ENCODE measurements around the gene TIMP2.

- TF ChIP-seq RFX5 (IDR thresholded peaks at IDR 0.05), result no peak
- TF ChIP-seq CTCF (IDR thresholded peaks at IDR 0.05), result no peak
- no peak for TF ChIP-seq POLR2A (IDR thresholded peaks at IDR 0.05; ENCODE audit: low read length)
- TF ChIP-seq EP300 (IDR thresholded peaks at IDR 0.05), result no peak
- no peak for TF ChIP-seq BHLHE40 (IDR thresholded peaks at IDR 0.05; ENCODE audit: low read depth, low read length)
- TF ChIP-seq RNF2 (IDR thresholded peaks at IDR 0.05; ENCODE audit: borderline replicate concordance, low read depth), result no peak
Observed at GRCh38 chr17:78854508-78854907, 70.7 kb downstream of the TIMP2 start.
